Measurements from ENCODE around the gene ZKSCAN1.
"Not testable (repeated sequence)": the region's sequence is repeated elsewhere in the genome, so short reads cannot be mapped to it uniquely, and the experiment has no call there.

The ZKSCAN1 gene

GRCh38 chr7:100015232-100016214 lies at the start of gene ZKSCAN1:
ZKSCAN1 (plus strand) TSS chr7:100015596; CDS start chr7:100023507, 7,911 bp downstream.
- DNase-seq: peak; percentile 91 to 97

GRCh38 chr7:99969298-99969697 lies 46.1 kb upstream of the ZKSCAN1 start:
- DNase-seq: no peak

- DNase-seq: not testable (repeated sequence)
Measured at GRCh38 chr7:99969813-99970212, 45.6 kb upstream of the ZKSCAN1 start.

GRCh38 chr7:99971242-99971641 lies 44.2 kb upstream of the ZKSCAN1 start:
- DNase-seq: no peak

- DNase-seq: not testable (repeated sequence)
Measured at GRCh38 chr7:99973817-99974216, 41.6 kb upstream of the ZKSCAN1 start.

- DNase-seq: no peak
Measured at GRCh38 chr7:99974681-99975080, 40.7 kb upstream of the ZKSCAN1 start.

GRCh38 chr7:99975782-99976521 lies 39.4 kb upstream of the ZKSCAN1 start, which contains the start of gene AZGP1:
AZGP1 (minus strand) TSS chr7:99976031; CDS start chr7:99976020, 11 bp downstream.
- no peak for DNase-seq

- DNase-seq: no peak
Measured at GRCh38 chr7:99976626-99977025, 38.8 kb upstream of the ZKSCAN1 start.

GRCh38 chr7:99979814-99980225 lies 35.6 kb upstream of the ZKSCAN1 start:
- DNase-seq: peak; percentile 54 to 58

GRCh38 chr7:99980448-99980872 lies 34.9 kb upstream of the ZKSCAN1 start:
- DNase-seq: not testable (repeated sequence)

GRCh38 chr7:99981066-99981465 lies 34.3 kb upstream of the ZKSCAN1 start:
- not testable (repeated sequence) for DNase-seq

- no peak for DNase-seq
Measured at GRCh38 chr7:99984593-99984992, 30.8 kb upstream of the ZKSCAN1 start.

GRCh38 chr7:99987306-99987705 lies 28.1 kb upstream of the ZKSCAN1 start:
- DNase-seq: not testable (repeated sequence)

- no peak for DNase-seq
Measured at GRCh38 chr7:99987846-99988245, 27.6 kb upstream of the ZKSCAN1 start.

GRCh38 chr7:99990460-99990852 lies 24.9 kb upstream of the ZKSCAN1 start:
- DNase-seq: no peak

- DNase-seq: not testable (repeated sequence)
Measured at GRCh38 chr7:99991543-99991942, 23.9 kb upstream of the ZKSCAN1 start.

GRCh38 chr7:99992330-99993038 lies 22.9 kb upstream of the ZKSCAN1 start:
- no peak for DNase-seq

- no peak for DNase-seq
Measured at GRCh38 chr7:99994819-99995218, 20.6 kb upstream of the ZKSCAN1 start.

GRCh38 chr7:99996755-99997544 lies 18.4 kb upstream of the ZKSCAN1 start:
- no peak for DNase-seq

GRCh38 chr7:99997545-99998137 lies 17.8 kb upstream of the ZKSCAN1 start:
- DNase-seq: peak; percentile 32 to 57

- no peak for DNase-seq
Measured at GRCh38 chr7:100000239-100000638, 15.2 kb upstream of the ZKSCAN1 start.

All from NCI-H1930 (cell line).